ENCODE measurements around the gene GUCY2D.
"Not testable (repeated sequence)": the region's sequence is repeated elsewhere in the genome, so short reads cannot be mapped to it uniquely, and the experiment has no call there.

GUCY2D gene

GRCh38 chr17:8046929-8047768, 44.7 kb downstream of the GUCY2D start:
- DNase-seq = no peak

GRCh38 chr17:8047769-8048110, 45.3 kb downstream of the GUCY2D start:
- no peak for DNase-seq

DNA sequence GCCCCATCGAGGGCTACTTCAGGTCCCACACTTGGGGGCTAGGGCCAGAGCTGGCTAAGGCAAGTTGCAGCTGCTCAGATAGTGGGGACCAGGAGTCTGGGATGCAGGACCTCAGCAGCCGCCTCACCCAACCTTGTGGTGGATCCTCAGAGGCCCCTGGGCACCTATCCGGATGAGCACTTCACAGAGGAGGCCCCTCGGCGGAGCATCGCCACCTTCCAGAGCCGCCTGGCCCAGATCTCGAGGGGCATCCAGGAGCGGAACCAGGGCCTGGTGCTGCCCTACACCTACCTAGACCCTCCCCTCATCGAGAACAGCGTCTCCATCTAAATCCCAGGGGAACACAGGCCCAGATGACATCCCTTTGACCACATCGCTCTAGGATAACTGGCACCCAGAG, 45.8 kb downstream of the GUCY2D start:
- no peak for DNase-seq

DNA sequence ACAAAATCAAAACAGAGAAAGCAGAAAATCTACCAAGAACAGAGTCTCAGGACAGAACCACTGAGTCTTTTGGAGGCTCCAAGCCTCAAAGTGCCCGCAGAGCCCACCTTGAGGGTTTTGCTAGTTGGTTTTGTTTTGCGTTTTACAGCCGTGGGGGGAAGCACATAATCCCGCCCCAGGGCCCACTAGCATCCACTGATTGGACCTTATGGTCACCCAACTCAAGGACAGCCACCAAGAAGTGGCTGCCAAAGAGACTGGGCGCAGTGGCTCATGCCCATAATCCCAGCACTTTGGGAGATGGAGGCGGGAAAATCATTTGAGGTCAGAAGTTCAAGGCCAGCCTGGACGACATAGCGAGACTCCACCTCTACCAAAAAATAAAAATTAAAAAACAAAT, 46.3 kb downstream of the GUCY2D start:
- DNase-seq = no peak

GRCh38 chr17:8051831-8052230, 49.4 kb downstream of the GUCY2D start:
- no peak for DNase-seq

DNA sequence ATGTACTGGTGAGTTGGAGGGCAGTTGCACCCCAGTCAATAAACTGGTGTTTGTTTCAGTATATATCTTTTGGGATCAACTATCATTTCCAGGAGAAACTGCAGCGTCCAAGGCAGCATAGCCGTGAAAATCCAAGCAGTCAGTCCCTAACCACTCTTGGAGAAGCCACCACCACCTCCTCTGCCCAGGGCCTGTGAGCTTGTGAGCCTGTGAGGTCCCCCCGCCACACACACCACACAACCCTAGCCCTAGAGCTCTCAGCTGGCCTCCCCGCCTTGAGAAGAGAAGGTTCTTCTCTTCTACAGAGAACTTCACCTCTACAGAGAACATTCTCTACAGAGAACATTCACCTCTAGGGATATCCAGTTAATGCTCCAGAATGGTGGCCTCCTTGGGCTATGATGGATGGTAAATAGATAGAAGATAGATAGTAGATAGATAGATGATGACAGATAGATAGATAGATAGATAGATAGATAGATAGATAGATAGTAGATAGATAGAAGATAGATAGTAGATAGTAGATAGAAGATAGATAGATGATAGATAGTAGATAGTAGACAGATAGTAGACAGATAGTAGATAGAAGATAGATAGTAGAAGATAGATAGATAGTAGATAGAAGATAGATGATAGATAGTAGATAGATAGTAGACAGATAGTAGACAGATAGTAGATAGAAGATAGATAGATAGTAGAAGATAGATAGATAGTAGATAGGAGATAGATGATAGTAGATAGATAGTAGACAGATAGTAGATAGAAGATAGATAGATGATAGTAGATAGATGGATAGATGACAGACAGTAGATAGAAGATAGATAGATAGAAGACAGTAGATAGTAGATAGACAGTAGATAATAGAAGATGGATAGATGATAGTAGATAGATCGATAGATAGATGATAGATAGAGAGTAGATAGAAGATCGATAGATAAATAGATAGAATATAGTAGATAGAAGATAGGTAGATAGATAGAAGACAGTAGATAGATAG, 50.1 kb downstream of the GUCY2D start:
- DNase-seq = no peak

DNA sequence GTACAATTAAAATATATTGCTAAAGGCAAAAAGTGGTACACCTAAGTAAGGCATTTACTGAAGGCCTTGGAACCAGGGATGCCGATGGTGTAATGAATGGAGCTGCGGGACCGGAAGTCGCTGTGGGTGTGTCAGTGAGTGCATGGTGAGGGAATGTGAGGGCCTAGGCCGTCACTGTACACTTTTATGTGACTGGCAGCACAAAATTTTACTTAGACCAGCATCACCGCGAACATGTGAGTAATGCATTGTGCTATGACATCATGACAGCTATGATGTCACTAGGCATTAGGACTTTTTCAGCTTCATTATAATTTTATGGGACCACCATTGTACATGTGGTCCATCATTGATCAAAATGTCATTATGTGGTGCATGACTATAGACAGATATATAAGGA, 51.2 kb downstream of the GUCY2D start:
- DNase-seq = no peak

- no peak for DNase-seq
Measured at GRCh38 chr17:8055851-8056231, 53.4 kb downstream of the GUCY2D start.

DNA sequence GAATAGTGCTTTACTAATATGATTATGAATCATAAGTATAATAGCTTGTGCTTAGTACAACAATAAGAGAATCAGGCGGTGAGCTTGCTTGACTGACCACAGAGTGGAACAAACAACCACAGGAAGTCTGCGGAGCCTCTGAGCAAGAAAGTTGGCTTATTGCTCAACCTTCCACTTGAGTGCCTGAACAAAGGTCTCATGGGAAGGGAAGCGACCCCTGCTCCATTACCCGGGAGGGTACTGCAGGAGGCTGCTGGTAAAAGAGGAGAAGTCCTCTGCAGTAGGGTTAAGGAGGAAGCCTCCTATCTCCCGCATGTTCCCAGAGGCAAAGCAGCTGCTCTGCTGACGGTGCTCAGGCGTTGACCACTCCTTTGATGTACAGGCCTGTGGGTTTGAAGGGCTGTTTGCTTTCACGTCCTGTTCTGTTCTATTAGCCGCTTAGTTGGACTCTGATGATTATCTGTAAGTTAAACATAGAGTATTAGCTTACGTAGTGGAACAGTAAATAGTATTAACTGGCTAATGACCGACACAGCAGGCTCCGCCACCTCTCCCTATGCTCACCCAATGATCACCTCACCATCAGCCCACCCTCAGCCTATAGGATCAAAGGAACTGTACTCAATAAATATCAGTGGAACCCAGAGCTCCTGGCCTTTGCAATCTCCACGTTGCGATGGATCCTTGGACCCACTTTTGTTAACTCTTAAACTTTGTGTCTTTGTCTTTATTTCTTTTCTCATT, 54.0 kb downstream of the GUCY2D start:
- DNase-seq = peak; percentile 6

- no peak for DNase-seq
Measured at GRCh38 chr17:8056976-8057625, 54.7 kb downstream of the GUCY2D start.

DNA sequence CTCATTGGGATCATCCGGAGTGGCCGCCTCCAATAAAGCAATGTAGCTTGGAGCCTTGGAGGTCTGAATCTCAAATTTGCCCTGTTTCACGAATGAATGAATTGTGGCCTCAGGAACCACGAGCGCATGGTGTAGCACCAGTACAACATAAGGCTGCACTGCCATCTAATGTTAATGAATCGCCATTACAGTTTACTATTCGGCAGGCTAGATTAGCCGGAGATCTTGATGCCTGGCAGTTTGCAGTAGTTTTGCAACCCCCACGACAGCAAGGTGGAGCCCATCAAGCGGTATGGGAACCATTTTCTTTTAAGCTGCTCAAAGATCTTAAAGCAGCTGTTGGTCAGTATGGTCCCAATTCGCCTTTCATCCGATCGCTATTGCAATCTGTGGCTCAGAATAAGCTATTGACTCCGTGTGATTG, 55.3 kb downstream of the GUCY2D start:
- peak; percentile 34 for DNase-seq

DNA sequence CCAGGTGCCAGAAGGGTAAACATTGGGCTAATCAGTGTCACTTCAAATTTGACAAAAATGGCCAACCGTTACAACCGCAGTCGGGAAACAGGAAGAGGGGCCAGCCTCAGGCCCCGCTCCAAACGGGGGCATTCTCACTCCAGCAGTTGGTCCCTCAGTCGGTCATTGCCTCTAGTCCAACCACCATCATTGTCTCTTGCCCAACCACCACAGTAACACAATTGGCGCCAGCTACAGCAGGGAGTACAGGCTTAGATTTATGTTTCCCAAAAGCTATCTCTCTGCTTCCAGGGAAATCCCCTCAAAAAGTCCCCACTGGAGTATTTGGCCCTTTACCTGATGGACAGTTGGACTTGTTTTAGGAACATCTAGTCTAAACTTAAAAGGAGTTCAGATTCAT, 56.7 kb downstream of the GUCY2D start:
- no peak for DNase-seq

GRCh38 chr17:8060274-8060673, 57.9 kb downstream of the GUCY2D start:
- peak; percentile 45 for DNase-seq

DNA sequence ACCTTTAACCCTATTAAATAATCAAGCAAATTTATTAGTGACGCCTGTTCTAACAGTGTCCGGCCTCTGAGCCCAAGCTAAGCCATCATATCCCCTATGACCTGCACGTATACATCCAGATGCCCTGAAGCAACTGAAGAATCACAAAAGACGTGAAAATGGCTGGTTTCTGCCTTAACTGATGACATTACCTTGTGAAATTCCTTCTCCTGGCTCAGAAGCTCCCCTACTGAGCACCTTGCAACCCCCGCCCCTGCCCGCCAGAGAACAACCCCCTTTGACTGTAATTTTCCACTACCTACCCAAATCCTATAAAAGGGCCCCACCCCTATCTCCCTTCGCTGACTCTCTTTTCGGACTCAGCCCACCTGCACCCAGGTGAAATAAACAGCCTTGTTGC, 59.4 kb downstream of the GUCY2D start:
- DNase-seq = not testable (repeated sequence)

DNA sequence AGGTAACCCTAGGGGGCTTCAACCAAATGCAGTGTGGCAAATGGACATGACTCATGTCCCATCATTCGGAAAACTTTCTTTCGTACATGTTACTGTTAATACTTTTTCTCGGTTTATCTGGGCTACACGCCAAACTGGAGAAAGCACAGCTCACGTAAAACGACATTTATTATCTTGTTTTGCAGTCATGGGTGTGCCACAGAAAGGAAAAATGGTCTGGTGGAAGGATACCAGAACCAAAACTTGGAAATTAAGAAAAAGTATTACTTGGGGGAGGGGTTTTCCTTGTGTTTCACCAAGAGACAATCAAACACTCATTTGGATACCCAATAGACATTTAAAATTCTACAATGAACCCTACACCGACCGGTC, 60.0 kb downstream of the GUCY2D start:
- no peak for DNase-seq

DNA sequence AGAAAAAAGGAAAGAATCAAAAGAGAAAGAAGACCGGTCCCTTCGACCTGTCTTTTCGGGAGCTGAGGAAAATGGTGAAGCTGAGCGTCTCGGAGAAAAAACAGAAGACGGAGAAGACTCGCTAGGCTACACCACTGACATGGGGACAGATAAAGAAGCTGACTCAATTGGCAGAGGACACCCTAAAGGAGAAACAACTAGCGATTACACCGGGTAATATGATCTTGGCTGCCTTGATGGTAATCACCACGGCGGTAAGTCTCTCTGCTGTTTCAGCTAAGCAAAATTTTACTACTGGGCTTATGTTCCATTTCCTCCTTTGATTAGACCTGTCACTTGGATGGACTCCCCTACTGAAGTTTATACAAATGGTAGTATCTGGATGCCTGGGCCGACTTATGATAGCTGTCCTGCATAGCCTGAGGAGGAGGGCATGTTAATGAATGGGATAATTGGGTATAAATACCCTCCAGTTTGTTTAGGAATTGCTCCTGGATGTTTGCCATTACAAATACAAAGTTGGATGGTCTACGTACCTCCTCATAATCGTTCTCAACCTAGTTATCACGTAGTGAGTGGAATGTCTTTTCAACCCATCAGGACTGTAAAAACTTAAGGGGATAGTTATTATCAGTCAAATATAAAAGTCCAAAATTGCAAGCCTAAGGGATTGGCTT, 60.5 kb downstream of the GUCY2D start:
- DNase-seq = no peak

- DNase-seq = no peak
Measured at GRCh38 chr17:8063761-8064534, 61.5 kb downstream of the GUCY2D start.

DNA sequence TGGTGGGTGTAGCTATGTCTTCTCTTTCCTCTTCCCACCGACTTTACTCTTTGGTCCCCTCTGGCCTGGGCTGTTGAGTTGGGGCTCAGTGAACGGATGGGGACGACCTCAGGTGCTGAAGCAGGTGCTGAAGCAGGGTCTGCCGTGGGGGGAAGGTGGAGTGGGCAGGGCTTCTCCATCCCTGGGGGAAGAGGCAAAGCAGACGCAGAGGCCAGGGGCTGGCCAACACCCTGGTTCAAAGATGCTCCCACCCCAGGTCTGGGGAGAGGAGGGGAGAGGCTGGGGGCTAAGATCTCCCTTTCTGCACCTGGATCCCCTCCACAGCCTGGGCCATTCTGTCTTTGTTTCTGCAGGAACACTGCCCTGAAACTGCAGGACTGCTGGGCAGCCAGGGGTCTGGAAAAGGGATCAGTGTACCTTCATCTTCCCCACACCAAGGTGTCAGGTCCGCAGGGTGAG, 62.2 kb downstream of the GUCY2D start:
- DNase-seq = no peak

DNA sequence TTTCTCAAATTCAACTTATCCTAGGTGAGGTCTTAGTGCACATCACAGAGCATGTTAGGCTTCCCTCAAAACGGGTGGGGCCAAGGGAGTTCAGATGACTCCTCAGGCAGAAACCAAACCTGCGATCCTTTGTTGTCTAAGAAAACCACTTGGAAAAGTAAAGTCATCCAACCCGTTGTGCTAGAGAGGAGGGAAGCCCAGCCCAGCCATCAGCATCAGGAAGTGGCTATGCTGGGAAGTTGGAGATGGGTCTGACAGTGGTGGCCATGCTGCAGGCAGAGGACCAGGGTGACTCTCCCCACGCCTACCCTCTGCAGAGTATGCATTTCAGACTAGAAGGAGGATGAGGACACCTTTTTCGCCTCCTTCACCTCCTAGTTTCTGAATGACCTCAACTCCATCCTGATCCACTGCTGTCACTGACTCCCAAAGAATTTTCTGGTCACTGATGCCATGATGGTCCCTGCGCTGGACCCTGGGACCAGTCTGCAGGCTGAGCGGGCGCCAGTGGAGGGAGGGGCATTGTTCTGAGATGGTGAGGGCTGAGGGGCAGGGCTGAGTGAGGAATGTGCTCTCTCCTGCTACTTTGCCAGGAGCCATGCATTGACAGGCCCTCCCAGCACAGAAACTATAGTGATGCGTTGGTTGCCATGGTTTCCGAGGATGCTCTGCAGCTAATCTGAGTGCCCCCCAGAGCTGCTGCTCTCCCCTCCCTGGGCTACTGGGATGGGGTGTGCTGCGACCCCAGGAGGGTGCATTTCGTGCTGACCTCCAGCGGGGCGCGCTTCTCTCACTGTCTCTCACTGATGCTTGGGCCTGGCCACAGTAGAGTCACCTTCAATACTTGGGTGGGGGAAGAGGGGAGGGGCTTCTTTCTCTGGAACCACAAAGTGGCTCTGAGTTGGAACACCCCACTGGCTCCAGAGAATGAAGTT, 64.7 kb downstream of the GUCY2D start:
- DNase-seq = no peak

DNA sequence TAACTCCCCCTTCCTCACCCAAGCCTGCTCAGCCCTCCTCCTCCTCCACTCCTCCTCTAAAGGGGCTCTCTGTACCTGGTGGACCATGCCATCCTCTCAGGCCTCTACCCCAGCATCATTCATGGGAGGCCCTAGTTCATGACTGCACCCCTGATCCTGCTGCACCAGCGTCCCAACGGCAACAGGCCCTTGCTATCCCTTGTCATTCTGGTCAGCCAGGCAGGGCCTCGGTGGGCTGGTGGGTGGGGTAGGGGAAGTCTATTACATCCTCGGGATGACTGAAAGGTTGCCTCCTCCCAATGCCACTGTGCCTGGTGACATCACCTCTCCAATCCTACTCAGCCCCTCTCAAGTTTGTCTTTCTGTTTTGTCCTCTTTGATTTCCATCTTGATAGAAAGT, 65.4 kb downstream of the GUCY2D start:
- DNase-seq = no peak

Measured in kidney glomerular epithelial cell (primary cell).